Measurements from ENCODE around the gene CAPZA1.

CAPZA1 gene

DNA sequence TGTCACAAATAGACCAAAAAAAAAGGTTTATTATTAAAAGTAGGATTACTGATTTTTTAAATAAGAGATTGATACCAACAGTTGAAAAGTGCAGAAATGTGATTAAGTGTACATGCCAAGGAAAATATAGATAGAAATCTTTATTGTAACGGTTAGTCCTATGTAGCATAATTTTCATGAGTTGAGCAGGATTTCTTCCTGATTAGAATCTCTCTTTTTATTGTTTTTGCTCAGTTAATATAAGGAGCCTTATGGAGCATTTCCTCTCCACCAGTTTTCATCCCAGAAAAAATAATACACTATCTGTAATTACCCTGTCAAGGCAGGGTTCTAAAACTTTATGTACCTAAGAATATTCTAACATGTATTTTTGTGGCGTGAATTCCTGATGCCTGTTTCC lies 23.4 kb downstream of the CAPZA1 start:
- H4K20me1 ChIP-seq, result peaks cover 93% of the 10 kb centered on the region
- no peaks in the 10 kb centered on the region for H3K4me1 ChIP-seq
- H3K4me3 ChIP-seq, result no peak overlapping the region
- H3K27ac ChIP-seq, result no peak overlapping the region
- H3K36me3 ChIP-seq, result peaks cover 70% of the 10 kb centered on the region
- no peak for TF ChIP-seq Cebpa-rat (IDR thresholded peaks at IDR 0.05)
- H3K9me3 ChIP-seq, result peaks cover 20% of the 10 kb centered on the region
- H3K4me2 ChIP-seq, result no peak overlapping the region
- H3K9ac ChIP-seq, result no peak overlapping the region
- H3K27me3 ChIP-seq, result no peaks in the 10 kb centered on the region

DNA sequence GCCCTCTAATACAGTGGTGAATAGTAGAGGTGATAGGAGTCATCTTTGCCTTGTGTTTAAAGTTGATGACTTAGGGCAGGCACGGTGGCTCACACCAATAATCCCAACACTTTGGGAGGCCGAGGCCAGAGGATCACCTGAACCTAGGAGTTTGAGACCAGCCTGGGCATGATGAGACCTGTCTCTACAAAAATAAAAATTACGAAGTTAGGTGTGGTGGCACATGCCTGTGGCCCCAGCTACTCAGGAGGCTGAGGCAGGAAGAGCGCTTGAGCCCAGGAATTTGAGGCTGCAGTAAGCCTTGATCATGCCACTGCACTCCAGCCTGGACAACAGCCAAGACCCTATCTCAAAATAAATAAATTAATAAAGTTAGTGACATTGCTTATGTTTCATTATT lies 26.6 kb downstream of the CAPZA1 start:
- peaks cover 95% of the 10 kb centered on the region for H4K20me1 ChIP-seq
- peaks cover 88% of the 10 kb centered on the region for H3K36me3 ChIP-seq
- H3K4me2 ChIP-seq, result no peak overlapping the region
- H3K27ac ChIP-seq, result no peak overlapping the region
- H3K9me3 ChIP-seq, result 0 out of 2 replicates have a peak, but pooled peaks cover 8% of the 10 kb centered on the region
- TF ChIP-seq Cebpa-rat (IDR thresholded peaks at IDR 0.05), result no peak
- H3K4me1 ChIP-seq, result no peaks in the 10 kb centered on the region
- H3K9ac ChIP-seq, result no peak overlapping the region
- no peaks in the 10 kb centered on the region for H3K27me3 ChIP-seq
- no peak overlapping the region for H3K4me3 ChIP-seq

DNA sequence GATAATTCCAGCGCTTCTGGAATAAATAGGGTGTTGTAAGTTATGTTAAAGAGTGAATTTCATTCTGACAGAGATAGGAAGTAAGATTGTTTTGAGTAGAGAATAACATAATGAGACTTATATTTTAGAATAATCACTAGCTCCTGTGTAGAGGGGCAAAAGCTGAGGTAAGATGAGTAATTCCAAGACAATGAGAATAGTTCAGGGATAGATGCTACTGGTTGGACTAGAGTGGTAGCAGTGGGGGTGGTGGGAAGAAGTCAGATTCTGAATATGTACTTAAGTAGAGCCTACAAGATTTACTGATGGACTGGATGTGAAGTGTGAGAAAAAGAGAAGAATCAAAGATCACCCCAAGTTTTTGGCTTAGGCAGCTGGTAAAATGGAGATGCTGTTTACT lies 31.6 kb downstream of the CAPZA1 start:
- no peaks in the 10 kb centered on the region for H3K27me3 ChIP-seq
- H3K9ac ChIP-seq, result no peak overlapping the region
- no peak overlapping the region for H3K4me2 ChIP-seq
- no peak for TF ChIP-seq Cebpa-rat (IDR thresholded peaks at IDR 0.05)
- peaks cover 86% of the 10 kb centered on the region for H3K36me3 ChIP-seq
- H3K4me3 ChIP-seq, result no peak overlapping the region
- no peaks in the 10 kb centered on the region for H3K4me1 ChIP-seq
- H3K9me3 ChIP-seq, result no peaks in the 10 kb centered on the region
- H4K20me1 ChIP-seq, result peaks cover 66% of the 10 kb centered on the region
- no peak overlapping the region for H3K27ac ChIP-seq

DNA sequence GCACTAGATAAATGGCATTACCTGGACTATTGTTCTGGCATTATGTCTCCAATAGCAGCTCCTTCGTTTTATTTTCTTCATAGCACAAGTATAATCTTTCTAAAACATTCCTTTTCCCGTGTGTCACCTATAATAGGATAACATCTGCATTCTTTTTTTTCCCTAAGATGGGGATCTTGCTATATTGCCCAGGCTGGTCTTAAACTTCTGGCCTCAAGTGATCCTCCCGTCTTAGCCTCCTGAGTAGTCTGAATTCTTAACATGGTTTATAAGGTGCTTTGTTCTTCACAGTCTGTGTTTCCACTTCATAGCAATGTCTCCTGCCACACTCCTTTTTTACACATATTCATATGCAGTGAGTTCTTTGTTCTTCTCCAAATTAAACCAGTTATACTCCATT lies 46.2 kb downstream of the CAPZA1 start:
- Histone ChIP-seq H3K27ac (no peak overlapping the region), H3K9me3 (no peaks in the 10 kb centered on the region), H3K4me1 (0 out of 2 replicates have a peak, but pooled peaks cover 5% of the 10 kb centered on the region), H3K27me3 (no peaks in the 10 kb centered on the region), H4K20me1 (no peaks in the 10 kb centered on the region), H3K36me3 (peaks cover 100% of the 10 kb centered on the region), H3K4me2 (no peak overlapping the region), H3K9ac (no peak overlapping the region), H3K4me3 (no peak overlapping the region)
- TF ChIP-seq Cebpa-rat (IDR thresholded peaks at IDR 0.05), result no peak

DNA sequence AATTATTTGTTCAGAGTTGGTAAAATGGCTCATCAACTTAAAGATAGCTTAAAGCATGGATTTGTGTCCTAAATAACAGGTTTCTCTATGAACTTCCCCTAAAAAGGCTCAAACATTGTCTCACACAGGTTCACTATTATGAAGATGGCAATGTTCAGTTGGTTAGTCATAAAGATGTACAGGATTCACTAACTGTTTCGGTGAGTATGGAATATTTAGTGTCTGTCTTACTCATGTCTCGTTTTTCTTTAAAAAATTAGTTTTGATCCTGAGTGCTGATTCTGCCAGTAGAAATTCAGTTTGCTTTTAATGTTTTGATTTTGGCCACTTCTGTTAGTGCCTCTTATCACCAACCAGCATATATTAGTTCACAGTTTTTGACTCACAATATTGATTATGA lies 47.3 kb downstream of the CAPZA1 start:
- Histone ChIP-seq H3K4me1 (0 out of 2 replicates have a peak, but pooled peaks cover 5% of the 10 kb centered on the region), H3K9me3 (no peaks in the 10 kb centered on the region), H3K27me3 (no peaks in the 10 kb centered on the region), H4K20me1 (no peaks in the 10 kb centered on the region), H3K9ac (no peak overlapping the region), H3K27ac (no peak overlapping the region), H3K4me2 (no peak overlapping the region), H3K36me3 (peaks cover 100% of the 10 kb centered on the region), H3K4me3 (no peak overlapping the region)
- TF ChIP-seq Cebpa-rat (IDR thresholded peaks at IDR 0.05), result no peak

DNA sequence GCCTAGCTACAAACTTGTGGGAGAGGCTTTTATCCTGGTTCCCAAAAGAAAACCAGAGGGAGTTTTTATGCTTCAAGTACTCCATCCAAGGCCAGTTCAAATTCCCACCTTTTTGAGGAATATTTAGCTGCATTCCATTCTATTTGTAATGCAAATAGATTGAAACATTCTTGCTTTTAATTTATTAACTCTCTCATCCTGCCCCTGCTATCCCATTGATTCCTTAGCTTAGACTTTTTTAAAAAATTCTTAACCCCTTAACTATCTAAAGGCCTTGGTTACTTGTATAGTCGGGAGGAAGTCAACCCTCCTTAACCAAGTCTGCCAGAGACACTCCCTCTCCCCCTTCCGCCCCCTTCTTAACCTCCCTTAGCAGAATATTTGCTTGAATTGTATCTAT lies 52.4 kb downstream of the CAPZA1 start:
- H4K20me1 ChIP-seq, result no peaks in the 10 kb centered on the region; the same call in 1 of the 2 replicates
- H3K36me3 ChIP-seq, result peaks cover 53% of the 10 kb centered on the region
- H3K27ac ChIP-seq, result no peak overlapping the region
- no peaks in the 10 kb centered on the region for H3K9me3 ChIP-seq
- no peak for TF ChIP-seq Cebpa-rat (IDR thresholded peaks at IDR 0.05)
- peaks cover 31% of the 10 kb centered on the region for H3K4me1 ChIP-seq
- H3K9ac ChIP-seq, result no peak overlapping the region
- no peak overlapping the region for H3K4me2 ChIP-seq
- no peaks in the 10 kb centered on the region for H3K27me3 ChIP-seq
- no peak overlapping the region for H3K4me3 ChIP-seq

DNA sequence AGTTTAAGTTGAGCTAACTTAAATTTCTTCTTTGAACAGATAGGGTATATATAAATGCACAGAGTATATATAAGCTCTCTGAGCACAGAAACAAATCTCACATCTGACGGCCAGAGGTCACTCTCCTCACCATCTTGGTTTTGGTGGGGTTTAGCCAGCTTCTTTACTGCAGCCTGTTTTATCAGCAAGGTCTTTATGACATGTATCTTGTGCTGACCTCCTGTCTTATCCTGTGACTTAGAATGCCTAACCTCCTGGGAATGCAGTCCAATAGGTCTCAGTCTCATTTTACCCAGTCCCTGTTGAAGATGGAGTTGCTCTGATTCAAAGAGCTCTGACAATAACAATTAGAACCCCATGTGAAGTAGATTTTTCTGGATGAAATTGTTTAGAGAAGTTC lies 53.2 kb downstream of the CAPZA1 start:
- Histone ChIP-seq H3K4me2 (no peak overlapping the region), H3K9me3 (no peaks in the 10 kb centered on the region), H3K9ac (no peak overlapping the region), H3K36me3 (peaks cover 48% of the 10 kb centered on the region), H3K27ac (no peak overlapping the region), H3K27me3 (no peaks in the 10 kb centered on the region), H4K20me1 (peaks cover 7% of the 10 kb centered on the region), H3K4me3 (no peak overlapping the region), H3K4me1 (peaks cover 32% of the 10 kb centered on the region)
- no peak for TF ChIP-seq Cebpa-rat (IDR thresholded peaks at IDR 0.05)

DNA sequence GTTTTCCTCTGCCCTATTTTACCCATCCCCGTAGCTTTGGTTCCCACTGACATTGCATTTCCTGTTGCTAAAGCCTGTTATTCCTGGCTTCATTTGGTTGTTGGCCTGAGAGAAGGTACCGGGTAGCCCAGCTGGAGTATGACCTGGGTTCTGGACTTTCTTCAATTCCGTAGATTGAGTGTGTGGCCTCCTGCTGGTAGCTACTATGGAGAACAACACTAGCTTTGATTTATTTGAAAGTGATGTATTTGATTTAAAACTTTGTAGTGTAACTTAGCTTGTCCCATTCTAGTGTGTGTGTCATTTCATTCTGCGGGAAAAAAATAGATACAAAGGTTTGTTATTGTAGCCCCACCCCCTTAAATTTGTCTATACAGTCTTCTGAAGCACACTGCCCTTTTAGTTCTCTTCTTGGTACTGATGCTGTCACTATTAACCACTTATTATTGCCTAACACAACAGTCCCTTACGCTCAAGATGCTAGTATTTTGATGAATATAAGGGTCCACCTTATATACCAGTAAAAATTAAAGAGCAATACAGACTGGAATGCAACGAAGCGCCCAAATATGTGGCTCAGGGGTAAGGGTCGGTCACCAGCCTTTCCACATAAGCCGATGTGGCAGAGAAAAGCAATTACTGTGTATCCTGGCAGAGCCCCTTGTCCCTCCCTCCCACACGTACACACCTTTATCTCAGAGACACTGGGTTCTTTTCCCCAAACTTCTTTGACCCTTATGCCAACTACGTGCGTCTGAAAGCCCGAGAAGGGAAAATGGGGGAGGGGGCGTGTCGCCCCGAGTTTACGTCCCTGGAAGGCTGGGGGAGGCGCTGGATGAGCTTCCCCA lies 54.2 kb downstream of the CAPZA1 start:
- no peaks in the 10 kb centered on the region for H3K27me3 ChIP-seq
- H3K9me3 ChIP-seq, result no peaks in the 10 kb centered on the region
- H3K4me1 ChIP-seq, result peaks cover 32% of the 10 kb centered on the region
- H3K4me2 ChIP-seq, result peak overlapping the region; percentile 94
- H3K27ac ChIP-seq, result peak overlapping the region; percentile 95
- peak overlapping the region; percentile 94 for H3K4me3 ChIP-seq
- no peak for TF ChIP-seq Cebpa-rat (IDR thresholded peaks at IDR 0.05)
- peak overlapping the region; percentile 97 for H3K9ac ChIP-seq
- H3K36me3 ChIP-seq, result peaks cover 46% of the 10 kb centered on the region
- H4K20me1 ChIP-seq, result peaks cover 17% of the 10 kb centered on the region

DNA sequence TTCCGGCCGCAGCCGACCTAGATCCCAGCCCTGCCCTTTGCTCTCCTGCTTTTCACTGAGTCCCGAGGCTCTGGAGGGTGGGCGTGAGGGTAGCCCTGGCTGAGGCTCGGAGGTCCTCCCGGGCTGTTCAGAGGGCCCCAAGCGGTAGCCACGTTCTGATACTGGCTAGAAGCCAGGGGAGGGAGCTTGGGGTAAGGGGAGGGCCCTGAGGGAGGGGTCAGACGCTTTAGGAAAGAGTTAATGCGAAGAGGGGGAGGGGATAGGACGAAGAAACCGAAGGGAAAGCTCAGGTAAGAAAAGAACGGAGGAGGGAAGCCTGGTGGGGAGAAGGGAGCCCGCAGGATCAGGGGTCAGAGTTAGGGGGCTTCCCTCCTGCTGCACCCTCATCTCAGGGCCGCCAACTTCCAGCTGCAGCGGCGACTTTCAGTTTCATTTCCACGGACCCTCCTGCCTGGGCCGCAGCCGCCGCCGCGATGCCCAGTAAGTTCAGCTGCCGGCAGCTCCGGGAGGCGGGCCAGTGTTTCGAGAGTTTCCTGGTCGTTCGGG lies 54.9 kb downstream of the CAPZA1 start, which contains the start of gene MOV10:
TSS of gene MOV10 (plus strand) at position 220 of the 546 bp plus-strand sequence. CDS start at position 474, 254 bp downstream.
- Histone ChIP-seq H4K20me1 (peaks cover 24% of the 10 kb centered on the region), H3K36me3 (peaks cover 39% of the 10 kb centered on the region), H3K27me3 (no peaks in the 10 kb centered on the region), H3K4me3 (peak within 1 kb of the TSS; percentile 94), H3K9me3 (no peaks in the 10 kb centered on the region), H3K4me1 (peaks cover 32% of the 10 kb centered on the region), H3K27ac (peak within 1 kb of the TSS; percentile 95), H3K4me2 (peak within 1 kb of the TSS; percentile 94), H3K9ac (peak within 1 kb of the TSS; percentile 97)
- no peak for TF ChIP-seq Cebpa-rat (IDR thresholded peaks at IDR 0.05)

All from BLaER1 (cell line).